GM18873 (cell line): ENCODE measurements around the gene METTL17.
"Not testable (repeated sequence)": the region's sequence is repeated elsewhere in the genome, so short reads cannot be mapped to it uniquely, and the experiment has no call there.

Source experiments
- ATAC-seq: cut with Tn5 transposase; IDR thresholded peaks from one replicate; pipeline ENCODE4 v1.9.1; 2021; ENCODE audit warnings: mild to moderate bottlenecking, moderate library complexity, moderate number of reproducible peaks; ENCODE audit not compliant: unreplicated experiment, low FRiP score

The METTL17 gene, protein sequence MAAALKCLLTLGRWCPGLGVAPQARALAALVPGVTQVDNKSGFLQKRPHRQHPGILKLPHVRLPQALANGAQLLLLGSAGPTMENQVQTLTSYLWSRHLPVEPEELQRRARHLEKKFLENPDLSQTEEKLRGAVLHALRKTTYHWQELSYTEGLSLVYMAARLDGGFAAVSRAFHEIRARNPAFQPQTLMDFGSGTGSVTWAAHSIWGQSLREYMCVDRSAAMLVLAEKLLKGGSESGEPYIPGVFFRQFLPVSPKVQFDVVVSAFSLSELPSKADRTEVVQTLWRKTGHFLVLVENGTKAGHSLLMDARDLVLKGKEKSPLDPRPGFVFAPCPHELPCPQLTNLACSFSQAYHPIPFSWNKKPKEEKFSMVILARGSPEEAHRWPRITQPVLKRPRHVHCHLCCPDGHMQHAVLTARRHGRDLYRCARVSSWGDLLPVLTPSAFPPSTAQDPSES

GRCh38 chr14:20989787-20990600, at the start of gene METTL17:
METTL17 (plus strand) TSS chr14:20989980; CDS start chr14:20990003, 23 bp downstream.
- peak; percentile 95 for ATAC-seq

DNA sequence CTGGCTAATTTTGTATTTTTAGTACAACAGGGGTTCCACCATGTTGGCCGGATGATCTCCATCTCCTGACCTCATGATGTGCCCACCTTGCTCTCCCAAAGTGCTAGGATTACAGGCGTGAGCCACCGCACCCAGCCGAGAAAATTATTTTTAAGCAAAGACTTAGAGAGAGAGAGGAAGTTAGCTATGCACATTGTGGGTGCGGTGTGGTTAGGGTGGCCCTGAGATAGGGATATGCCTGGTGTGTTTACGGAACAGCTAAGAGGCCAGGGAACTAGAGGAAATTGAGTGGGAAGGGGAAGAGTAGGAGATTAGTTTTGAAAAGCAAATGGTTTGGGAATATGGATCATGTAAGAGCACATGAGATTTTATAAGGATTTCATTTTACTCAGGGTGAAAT, 44.6 kb upstream of the METTL17 start:
- ATAC-seq = not testable (repeated sequence)

DNA sequence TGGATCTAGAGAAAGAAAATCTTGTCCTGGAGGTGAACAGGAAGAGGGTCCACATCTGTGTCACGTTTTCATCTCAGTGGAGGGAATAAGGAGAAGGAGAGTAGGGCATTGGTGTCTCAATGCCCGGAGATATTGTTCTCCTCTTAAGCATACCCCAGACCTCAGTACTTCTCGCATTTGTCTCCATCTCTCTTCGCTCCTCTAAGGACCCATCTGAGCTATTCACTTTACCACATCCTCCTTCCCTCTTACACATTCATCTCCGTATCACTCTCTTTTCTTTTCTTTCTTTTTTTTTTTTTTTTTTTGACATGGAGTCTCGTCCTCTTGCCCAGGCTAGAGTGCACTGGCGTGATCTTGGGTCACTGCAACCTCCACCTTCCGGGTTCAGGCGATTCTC, 43.1 kb upstream of the METTL17 start:
- not testable (repeated sequence) for ATAC-seq

- ATAC-seq = not testable (repeated sequence)
Measured at GRCh38 chr14:20954736-20955537, 34.8 kb upstream of the METTL17 start, which contains the start of gene RNASE2. RNASE2 (plus strand) TSS chr14:20955487; CDS start chr14:20955772, 285 bp downstream.

GRCh38 chr14:20955538-20955873, 34.3 kb upstream of the METTL17 start:
- ATAC-seq = not testable (repeated sequence)

- ATAC-seq = no peak
Measured at GRCh38 chr14:20956376-20956976, 33.3 kb upstream of the METTL17 start.

DNA sequence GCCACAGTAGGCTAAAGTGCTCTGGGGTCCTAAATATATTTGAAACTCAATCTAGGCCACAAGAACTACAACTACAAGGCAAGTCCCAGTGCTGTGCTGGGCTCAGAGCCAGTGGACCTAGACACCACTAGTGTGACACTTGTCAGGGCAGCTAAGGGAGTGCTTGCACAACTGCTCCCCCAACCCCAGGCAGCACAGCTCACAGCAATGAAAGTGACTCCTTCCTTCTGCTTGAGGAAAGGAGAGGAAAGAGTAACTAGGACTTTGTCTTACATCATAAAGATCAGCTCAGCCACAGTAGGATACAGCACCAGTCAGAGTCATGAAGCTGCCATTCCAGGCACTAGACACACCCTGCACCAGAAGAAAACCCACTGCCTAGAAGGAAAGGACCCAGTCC, 30.8 kb upstream of the METTL17 start:
- not testable (repeated sequence) for ATAC-seq

GRCh38 chr14:20969336-20969735, 20.4 kb upstream of the METTL17 start:
- no peak for ATAC-seq

- ATAC-seq = no peak
Measured at GRCh38 chr14:20970647-20970982, 19.2 kb upstream of the METTL17 start.

- ATAC-seq = peak; percentile 75
Measured at GRCh38 chr14:20970983-20971704, 18.6 kb upstream of the METTL17 start.

GRCh38 chr14:20971705-20972021, 18.1 kb upstream of the METTL17 start:
- ATAC-seq = no peak

GRCh38 chr14:20973501-20973900, 16.3 kb upstream of the METTL17 start:
- ATAC-seq = no peak

GRCh38 chr14:20976291-20976690, 13.5 kb upstream of the METTL17 start:
- no peak for ATAC-seq

DNA sequence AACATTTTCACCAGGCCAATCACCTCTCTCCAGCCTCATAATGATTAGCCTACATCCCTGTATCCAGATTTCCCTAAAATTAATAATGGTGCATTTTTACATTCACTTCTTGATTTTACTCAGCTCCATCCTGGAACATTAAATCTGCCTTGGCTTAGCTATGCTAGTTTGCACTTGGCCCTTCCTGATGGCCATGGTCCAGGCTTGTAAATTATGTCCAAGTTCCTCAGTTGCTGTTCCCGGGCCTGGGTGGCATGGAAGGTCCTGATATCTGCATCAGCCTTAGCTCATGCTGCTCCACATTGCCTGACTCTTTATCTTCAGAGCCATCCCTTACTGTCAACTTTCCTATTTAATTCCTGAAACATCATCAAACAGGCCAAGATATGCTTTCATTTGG, 11.1 kb upstream of the METTL17 start:
- ATAC-seq = no peak

DNA sequence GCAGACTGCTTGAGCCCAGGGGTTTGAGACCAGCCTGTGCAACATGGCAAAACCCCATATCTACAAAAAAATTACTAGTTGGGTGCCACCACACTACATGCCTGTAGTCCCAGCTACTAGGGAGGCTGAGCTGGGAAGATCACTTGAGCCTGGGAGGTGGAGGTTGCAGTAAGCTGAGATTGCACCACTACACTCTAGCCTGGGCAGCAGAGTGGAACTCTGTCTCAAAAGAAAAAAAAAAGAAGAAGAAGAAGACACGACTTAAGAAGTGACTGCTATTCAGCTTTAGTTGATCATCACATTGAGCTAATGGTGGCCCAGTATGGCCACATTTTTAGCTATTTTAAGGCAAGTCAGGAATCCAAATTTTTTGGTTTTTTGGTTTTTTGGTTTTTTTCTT, 8.9 kb upstream of the METTL17 start:
- no peak for ATAC-seq

GRCh38 chr14:20982646-20983369, 7.0 kb upstream of the METTL17 start:
- no peak for ATAC-seq

DNA sequence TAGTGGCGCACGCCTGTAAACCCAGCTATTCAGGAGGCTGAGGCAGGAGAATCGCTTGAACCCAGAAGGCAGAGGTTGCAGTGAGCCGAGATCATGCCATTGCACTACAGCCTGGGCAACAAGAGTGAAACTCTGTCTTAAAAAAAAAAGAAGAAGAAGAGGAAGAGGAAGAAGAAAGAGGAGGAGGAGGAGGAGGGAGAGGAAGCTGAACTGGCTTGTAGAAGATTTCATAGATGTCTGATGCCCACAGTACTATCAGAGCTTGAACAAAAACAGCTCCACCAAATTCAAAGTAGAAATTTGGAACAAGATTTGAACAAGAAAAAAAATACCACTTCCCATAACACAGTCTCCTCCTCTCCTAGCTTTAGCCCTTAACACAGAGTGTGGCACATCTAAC, 4.1 kb upstream of the METTL17 start:
- ATAC-seq = not testable (repeated sequence)

- no peak for ATAC-seq
Measured at GRCh38 chr14:20986811-20987210, 3.0 kb upstream of the METTL17 start.
